Progenitor cell of endocrine pancreas (in vitro differentiated cells): ENCODE results near the gene CNOT3. TPM values are rescaled to one million over a fixed set of nuclear protein-coding genes. Genes with fewer than 3 reads are reported as not detected.

Source experiments
- DNase-seq: peaks from one replicate; pipeline ENCODE4 v3.0.0; 2021; ENCODE audit warnings: low spot score; ENCODE audit not compliant: unreplicated experiment
- H3K27ac Mint-ChIP-seq: 2 replicates; pipeline ENCODE4 v1.8.0; 2021; ENCODE audit warnings: mild to moderate bottlenecking, moderate library complexity, mixed read lengths
- H3K27me3 Mint-ChIP-seq: 2 replicates; pipeline ENCODE4 v1.8.0; 2021; ENCODE audit warnings: mixed read lengths
- H3K36me3 Mint-ChIP-seq: 2 replicates; pipeline ENCODE4 v1.8.0; 2022; ENCODE audit warnings: mixed read lengths; ENCODE audit not compliant: insufficient read depth
- H3K4me1 Mint-ChIP-seq: 2 replicates; pipeline ENCODE4 v1.8.0; 2021; ENCODE audit warnings: low read depth, mixed read lengths
- H3K4me3 Mint-ChIP-seq: 2 replicates; pipeline ENCODE4 v1.8.0; 2021; ENCODE audit warnings: low read depth, mild to moderate bottlenecking, moderate library complexity, mixed read lengths
- H3K9me3 Mint-ChIP-seq: 2 replicates; pipeline ENCODE4 v1.8.0; 2021; ENCODE audit warnings: low read depth, mixed read lengths
- total RNA-seq: library from RNA; stranded (reverse); gene quantifications from 2 replicates; pipeline ENCODE4 v1.2.1, GENCODE V29; 2021
- TF ChIP-seq, protein P1 (sequence below): fragments of 200-600 bp; sonication (generic); IDR thresholded peaks from one replicate; pipeline ENCODE4 v1.5.0; 2021; ENCODE audit warnings: antibody characterized with exemption, mild to moderate bottlenecking; ENCODE audit not compliant: unreplicated experiment

CNOT3 gene
- total RNA-seq, 1 donor from 2014 or later = 77.3 TPM

DNA sequence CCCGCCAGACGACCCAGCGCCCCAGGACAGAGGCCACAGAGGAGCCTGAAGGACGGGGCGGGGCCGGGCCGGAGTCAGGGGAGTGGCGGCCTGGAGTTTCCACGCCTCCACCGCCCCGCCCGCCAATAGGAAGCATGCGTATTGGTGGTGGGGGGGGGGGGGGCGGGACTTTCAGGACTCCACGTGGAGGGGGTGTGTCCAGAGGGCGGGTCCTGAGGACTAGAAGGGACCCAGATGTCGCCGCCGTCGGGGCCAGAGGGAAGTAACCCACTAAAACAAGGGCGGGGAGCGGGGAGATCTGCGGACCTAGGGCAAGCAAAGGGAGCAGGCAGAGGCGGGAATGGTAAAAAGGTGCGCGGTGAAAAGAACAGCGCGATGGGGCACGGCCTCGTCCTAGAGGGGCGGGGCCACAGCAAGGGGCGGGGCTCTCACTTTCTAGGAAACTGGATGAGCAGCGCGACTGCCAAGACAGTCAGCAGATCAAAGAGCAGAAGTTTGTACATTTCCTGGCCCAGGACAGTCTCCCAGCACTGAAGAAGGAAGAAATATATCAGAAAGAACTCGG is 24.8 kb downstream of the CNOT3 start:
- H3K4me1 Mint-ChIP-seq = peaks cover 27% of the 10 kb centered on the region
- peak overlapping the region; percentile 74 for H3K27ac Mint-ChIP-seq
- peak; percentile 51 for DNase-seq
- TF ChIP-seq, protein P1, sequence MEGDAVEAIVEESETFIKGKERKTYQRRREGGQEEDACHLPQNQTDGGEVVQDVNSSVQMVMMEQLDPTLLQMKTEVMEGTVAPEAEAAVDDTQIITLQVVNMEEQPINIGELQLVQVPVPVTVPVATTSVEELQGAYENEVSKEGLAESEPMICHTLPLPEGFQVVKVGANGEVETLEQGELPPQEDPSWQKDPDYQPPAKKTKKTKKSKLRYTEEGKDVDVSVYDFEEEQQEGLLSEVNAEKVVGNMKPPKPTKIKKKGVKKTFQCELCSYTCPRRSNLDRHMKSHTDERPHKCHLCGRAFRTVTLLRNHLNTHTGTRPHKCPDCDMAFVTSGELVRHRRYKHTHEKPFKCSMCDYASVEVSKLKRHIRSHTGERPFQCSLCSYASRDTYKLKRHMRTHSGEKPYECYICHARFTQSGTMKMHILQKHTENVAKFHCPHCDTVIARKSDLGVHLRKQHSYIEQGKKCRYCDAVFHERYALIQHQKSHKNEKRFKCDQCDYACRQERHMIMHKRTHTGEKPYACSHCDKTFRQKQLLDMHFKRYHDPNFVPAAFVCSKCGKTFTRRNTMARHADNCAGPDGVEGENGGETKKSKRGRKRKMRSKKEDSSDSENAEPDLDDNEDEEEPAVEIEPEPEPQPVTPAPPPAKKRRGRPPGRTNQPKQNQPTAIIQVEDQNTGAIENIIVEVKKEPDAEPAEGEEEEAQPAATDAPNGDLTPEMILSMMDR = no peak
- peaks cover 12% of the 10 kb centered on the region for H3K27me3 Mint-ChIP-seq
- H3K9me3 Mint-ChIP-seq = no peaks in the 10 kb centered on the region
- H3K36me3 Mint-ChIP-seq = peaks cover 12% of the 10 kb centered on the region
- H3K4me3 Mint-ChIP-seq = peak overlapping the region; percentile 69

GRCh38 chr19:54162884-54163283 is 25.3 kb downstream of the CNOT3 start:
- peaks cover 12% of the 10 kb centered on the region for H3K27me3 Mint-ChIP-seq
- peaks cover 27% of the 10 kb centered on the region for H3K4me1 Mint-ChIP-seq
- peaks cover 12% of the 10 kb centered on the region for H3K36me3 Mint-ChIP-seq
- H3K27ac Mint-ChIP-seq = peak overlapping the region; percentile 81
- DNase-seq = no peak
- TF ChIP-seq, protein P1 = no peak
- H3K9me3 Mint-ChIP-seq = no peaks in the 10 kb centered on the region
- H3K4me3 Mint-ChIP-seq = peak overlapping the region; percentile 22

DNA sequence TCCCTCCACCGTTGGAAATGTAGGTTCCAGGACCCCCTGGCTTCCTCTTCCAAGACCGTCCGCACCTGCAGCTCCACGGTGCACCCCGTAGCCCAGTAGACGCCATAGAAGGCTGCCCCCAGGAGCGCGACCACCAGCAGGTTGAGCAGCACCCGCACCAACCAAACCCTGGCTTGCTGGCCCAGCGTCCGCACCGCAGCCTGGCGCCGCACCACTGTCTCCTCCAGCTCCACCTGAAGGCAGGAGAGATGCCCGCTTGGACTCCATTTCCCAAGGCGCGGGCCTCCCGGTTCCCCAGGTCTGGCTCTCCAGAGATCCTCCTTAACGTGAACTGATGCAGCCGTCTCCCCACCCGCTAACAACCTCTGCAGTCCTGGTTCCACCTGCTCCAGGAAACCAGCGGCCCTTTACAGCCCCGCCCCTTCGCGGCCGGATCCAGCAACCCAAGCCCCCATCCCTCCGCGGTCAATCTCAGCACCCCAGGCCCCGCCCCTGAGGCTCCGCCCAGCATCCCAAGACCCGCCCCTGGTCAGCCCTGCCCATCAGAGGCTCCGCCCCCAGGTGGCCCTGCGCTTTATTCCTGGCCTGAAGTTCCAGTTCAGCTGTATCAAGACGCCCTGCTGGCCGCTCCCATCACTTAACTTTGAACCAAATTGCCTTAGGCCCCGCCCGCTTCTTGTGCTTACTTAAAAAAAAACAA is 27.0 kb downstream of the CNOT3 start:
- Mint-ChIP-seq H3K4me3 (no peak overlapping the region), H3K4me1 (peaks cover 21% of the 10 kb centered on the region), H3K27me3 (peaks cover 12% of the 10 kb centered on the region), H3K9me3 (no peaks in the 10 kb centered on the region), H3K36me3 (peaks cover 9% of the 10 kb centered on the region), H3K27ac (peak overlapping the region; percentile 86)
- TF ChIP-seq, protein P1 = no peak
- DNase-seq = peak; percentile 49

DNA sequence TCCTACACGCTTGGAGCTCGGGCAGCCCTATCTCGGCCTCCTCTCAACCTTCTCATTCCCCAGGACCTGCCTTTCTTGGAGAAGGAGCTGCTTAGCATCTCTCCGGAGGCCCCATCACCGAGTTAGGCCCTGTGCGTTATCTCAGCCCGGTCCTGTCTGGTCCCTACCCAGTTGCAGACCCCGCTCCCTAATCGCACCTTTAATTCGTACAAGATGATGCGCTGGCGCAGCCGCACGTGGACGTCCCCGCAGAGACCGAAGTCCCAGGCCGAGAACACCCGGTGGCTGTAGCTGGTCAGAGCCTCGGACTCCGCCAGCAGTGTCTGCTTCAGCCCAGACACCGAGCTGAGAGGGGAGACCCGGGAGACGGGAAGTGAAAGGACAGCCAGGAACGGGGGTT is 27.7 kb downstream of the CNOT3 start:
- Mint-ChIP-seq H3K27me3 (peaks cover 12% of the 10 kb centered on the region), H3K27ac (no peak overlapping the region), H3K36me3 (peaks cover 12% of the 10 kb centered on the region), H3K4me1 (peaks cover 16% of the 10 kb centered on the region), H3K4me3 (no peak overlapping the region), H3K9me3 (no peaks in the 10 kb centered on the region)
- DNase-seq = no peak
- TF ChIP-seq, protein P1 = no peak

GRCh38 chr19:54168174-54168917 is 30.8 kb downstream of the CNOT3 start:
- H3K4me3 Mint-ChIP-seq = no peak overlapping the region
- DNase-seq = peak; percentile 92
- TF ChIP-seq, protein P1 = peak; percentile 86
- peak overlapping the region; percentile 67 for H3K27ac Mint-ChIP-seq
- H3K4me1 Mint-ChIP-seq = peaks cover 11% of the 10 kb centered on the region
- H3K36me3 Mint-ChIP-seq = peaks cover 10% of the 10 kb centered on the region
- no peaks in the 10 kb centered on the region for H3K9me3 Mint-ChIP-seq
- H3K27me3 Mint-ChIP-seq = peaks cover 6% of the 10 kb centered on the region
